HepG2 (cell line): ENCODE data around the gene GSTK1. TPM values are rescaled to one million over a fixed set of nuclear protein-coding genes. Genes with fewer than 3 reads are reported as not detected.

Experiments used
- ATAC-seq: fragments of 200-7000 bp; cut with Tn5 transposase; 3 replicates; pipeline ENCODE4 v1.9.1; 2020; ENCODE audit warnings: mild to moderate bottlenecking, moderate library complexity
- BruUV-seq: library from RNA; stranded (reverse); fragments of 400-500 nt; replicated peaks from 2 replicates; lab custom pipeline; 2021; lab: Mats Ljungman, UMichigan
- CTCF ChIA-PET: fragments of 300-600 bp; formaldehyde crosslinking; extraction: SDS; loops from one replicate; lab custom pipeline; 2021; ENCODE audit warnings: low total read pairs, inconsistent platforms, low intra/inter-chr PET ratio; lab: Yijun Ruan, JAX
- POLR2A ChIA-PET: fragments of 350-600 bp; sonication (Branson Sonifier 250); formaldehyde crosslinking; loops from one replicate; lab custom pipeline; 2020; ENCODE audit warnings: antibody characterized with exemption, inconsistent platforms; lab: Yijun Ruan, JAX
- DNase-seq: peaks from one replicate; pipeline ENCODE4 v3.0.0-alpha.2; 2015; ENCODE audit warnings: low spot score
- FAIRE-seq: peaks from 3 replicates; lab custom pipeline; 2011; peaks lifted over from hg19 to GRCh38; lab: Jason Lieb, UNC
- H2AFZ ChIP-seq: one replicate; pipeline ENCODE4 v1.6.1; 2011; ENCODE audit warnings: low read length, inconsistent platforms
- H3K27ac ChIP-seq: fragments of 300-600 bp; 3 replicates; pipeline ENCODE4 v1.8.0; 2011; ENCODE audit warnings: mixed run types, mild to moderate bottlenecking, mixed read lengths, low read length, inconsistent platforms; ENCODE audit not compliant: insufficient read depth; ENCODE audit errors: extremely low read length
- H3K27me3 ChIP-seq, 2 experiments: fragments of 200-600 bp in 1 of 2; 2 replicates in 1 of 2; 3 replicates in 1 of 2; pipeline versions ENCODE4 v1.6.0 to v1.8.0; 2011; ENCODE audit warnings: low read length in 2 of 2, mild to moderate bottlenecking in 2 of 2, moderate library complexity in 2 of 2, inconsistent platforms in 1 of 2; ENCODE audit not compliant: insufficient read depth in 2 of 2, control insufficient read depth in 1 of 2
- H3K36me3 ChIP-seq, 2 experiments: fragments of 200-600 bp in 1 of 2; replicated peaks in 1 of 2; 2 replicates in 1 of 2; 3 replicates in 1 of 2; pipeline versions ENCODE4 v1.5.1 to v1.8.0; 2011; ENCODE audit warnings: low read length in 2 of 2, inconsistent platforms in 1 of 2; ENCODE audit not compliant: insufficient read depth in 2 of 2, control insufficient read depth in 1 of 2
- H3K4me1 ChIP-seq: 2 replicates; pipeline ENCODE4 v1.5.1; 2012; ENCODE audit warnings: low read length, inconsistent platforms; ENCODE audit not compliant: insufficient read depth
- H3K4me2 ChIP-seq: 2 replicates; pipeline ENCODE4 v1.6.0; 2011; ENCODE audit warnings: low read depth, low read length, inconsistent platforms
- H3K4me3 ChIP-seq, 3 experiments: fragments of 200-600 bp in 1 of 3; sonication (generic), shearing (Covaris generic) in 1 of 3; replicated peaks in 1 of 3; 2 replicates each; pipeline ENCODE4 v1.5.1; 2011 to 2016; ENCODE audit warnings: low read length in 3 of 3, inconsistent platforms in 2 of 3, low read depth in 2 of 3, mild to moderate bottlenecking in 2 of 3, control low read depth in 1 of 3, mixed read lengths in 1 of 3; ENCODE audit not compliant: insufficient read depth in 1 of 3
- H3K79me2 ChIP-seq: one replicate; pipeline ENCODE4 v1.6.1; 2011; ENCODE audit warnings: low read length, inconsistent platforms; ENCODE audit not compliant: insufficient read depth
- H3K9ac ChIP-seq: 2 replicates; pipeline ENCODE4 v1.6.0; 2011; ENCODE audit warnings: mild to moderate bottlenecking, low read depth, low read length, inconsistent platforms; ENCODE audit not compliant: insufficient read depth
- H3K9me3 ChIP-seq: 2 replicates; pipeline ENCODE4 v1.5.1; 2012; ENCODE audit warnings: mild to moderate bottlenecking, low read length
- H4K20me1 ChIP-seq: 2 replicates; pipeline ENCODE4 v1.6.0; 2011; ENCODE audit warnings: inconsistent platforms, mild to moderate bottlenecking, low read length, moderate library complexity; ENCODE audit not compliant: insufficient read depth
- ATAD3A ChIP-seq: sonication (generic); formaldehyde crosslinking; IDR thresholded peaks from 2 replicates; pipeline ENCODE4 v1.4.0; 2020; ENCODE audit warnings: missing genetic modification reagents
- FOXM1 ChIP-seq: sonication (generic); formaldehyde crosslinking; IDR thresholded peaks from 2 replicates; pipeline ENCODE4 v1.5.0; 2020; ENCODE audit warnings: missing genetic modification reagents
- KLF16 ChIP-seq, 2 experiments: sonication (generic) in 1 of 2; formaldehyde crosslinking in 1 of 2; IDR thresholded peaks; 2 replicates each; pipeline versions ENCODE4 v1.6.1 to v1.8.0; 2016 to 2023; ENCODE audit warnings: missing genetic modification reagents in 2 of 2, missing compliant biosample characterization in 1 of 2
- MEIS2 ChIP-seq: sonication (generic); formaldehyde crosslinking; IDR thresholded peaks from 2 replicates; pipeline ENCODE4 v1.9.0; 2021; ENCODE audit warnings: mild to moderate bottlenecking, missing genetic modification reagents
- MIXL1 ChIP-seq: IDR thresholded peaks from 2 replicates; pipeline ENCODE4 v1.6.1; 2016
- MTA3 ChIP-seq: sonication (generic); formaldehyde crosslinking; IDR thresholded peaks from 2 replicates; pipeline ENCODE4 v1.4.0; 2020; ENCODE audit warnings: missing genetic modification reagents
- SUZ12 ChIP-seq: fragments of 150-350 bp; IDR thresholded peaks from 2 replicates; pipeline ENCODE4 v1.6.1; 2014; ENCODE audit warnings: low read depth, low read length
- ZNF121 ChIP-seq: sonication (generic); formaldehyde crosslinking; IDR thresholded peaks from 2 replicates; pipeline ENCODE4 v1.5.0; 2020; ENCODE audit warnings: mild to moderate bottlenecking, missing genetic modification reagents
- ZNF17 ChIP-seq: sonication (generic); formaldehyde crosslinking; IDR thresholded peaks from 2 replicates; pipeline ENCODE4 v1.5.0; 2020; ENCODE audit warnings: mild to moderate bottlenecking, missing genetic modification reagents
- ZNF549 ChIP-seq: sonication (generic); formaldehyde crosslinking; IDR thresholded peaks from 2 replicates; pipeline ENCODE4 v1.5.0; 2020; ENCODE audit warnings: missing genetic modification reagents
- ZNF891 ChIP-seq: sonication (generic); formaldehyde crosslinking; IDR thresholded peaks from 2 replicates; pipeline ENCODE4 v1.5.0; 2020; ENCODE audit warnings: mild to moderate bottlenecking, missing genetic modification reagents
- WGBS: methylation state at CpG from one replicate; pipeline ENCODE4 v1.1.6; 2017; ENCODE audit warnings: low lambda C conversion rate; 5-methylcytosine and 5-hydroxymethylcytosine counted together
- in situ Hi-C: cut with HindIII; loops from 2 replicates; pipeline ENCODE4 v1.10.0; 2017; ENCODE audit warnings: low pct_unique_long_range_greater_than_20kb; ENCODE audit not compliant: extremely low pct_ligation_motif_present
- intact Hi-C: fragments of 100-400 bp; cut with micrococcal nuclease; formaldehyde crosslinking; loops from one replicate; pipeline ENCODE4 v1.10.0; 2022; ENCODE audit not compliant: unreplicated experiment
- polyA plus RNA-seq, 8 experiments: library from polyadenylated mRNA; depleted of rRNA in 3 of 8; stranded (reverse) in 7 of 8; unstranded in 1 of 8; fragments of >200 nt; fragmentation: Illumina TruSeq in 4 of 8; extraction: Trizol in 4 of 8; gene quantifications; 2 replicates each; pipeline versions ENCODE4 v1.2.1 to v1.2.3, GENCODE V29; 2011 to 2016; ENCODE audit warnings: low read depth in 4 of 8, missing spikeins in 1 of 8, mixed read lengths in 1 of 8; ENCODE audit not compliant: insufficient read depth in 1 of 8
- total RNA-seq, 5 experiments: library from RNA; depleted of rRNA; stranded (reverse); fragments of >200 nt; fragmentation: Illumina TruSeq; extraction: Trizol; gene quantifications; 2 replicates each; pipeline ENCODE4 v1.2.3, GENCODE V29; 2016; ENCODE audit warnings: low read depth in 1 of 5
- TF ChIP-seq, protein P1 (sequence below): sonication (generic); formaldehyde crosslinking; IDR thresholded peaks from 2 replicates; pipeline ENCODE4 v1.8.0; 2022; ENCODE audit warnings: missing genetic modification reagents, mild to moderate bottlenecking, moderate library complexity, borderline replicate concordance
- TF ChIP-seq, protein P2 (sequence below): sonication (generic); formaldehyde crosslinking; IDR thresholded peaks from 2 replicates; pipeline ENCODE4 v1.4.0; 2020; ENCODE audit warnings: missing genetic modification reagents, mild to moderate bottlenecking, borderline replicate concordance
- TF ChIP-seq, protein P3 (sequence below), 2 experiments: sonication (generic) in 1 of 2; formaldehyde crosslinking in 1 of 2; IDR thresholded peaks; 2 replicates each; pipeline versions ENCODE4 v1.4.0 to v1.6.1; 2018 to 2020; ENCODE audit warnings: missing genetic modification reagents in 2 of 2, borderline replicate concordance in 1 of 2, low read depth in 1 of 2, mild to moderate bottlenecking in 1 of 2, missing biosample characterization in 1 of 2
- TF ChIP-seq, protein P4 (sequence below): sonication (generic); formaldehyde crosslinking; IDR thresholded peaks from 2 replicates; pipeline ENCODE4 v1.8.0; 2022; ENCODE audit warnings: missing genetic modification reagents, mild to moderate bottlenecking, inconsistent platforms, borderline replicate concordance

GSTK1 gene
- total and polyA plus RNA-seq, 2 of the 13 experiments (the other 11 are each of a cell fraction or from before 2014, with no cell fraction given) = 64.6 to 92.1 TPM

DNA sequence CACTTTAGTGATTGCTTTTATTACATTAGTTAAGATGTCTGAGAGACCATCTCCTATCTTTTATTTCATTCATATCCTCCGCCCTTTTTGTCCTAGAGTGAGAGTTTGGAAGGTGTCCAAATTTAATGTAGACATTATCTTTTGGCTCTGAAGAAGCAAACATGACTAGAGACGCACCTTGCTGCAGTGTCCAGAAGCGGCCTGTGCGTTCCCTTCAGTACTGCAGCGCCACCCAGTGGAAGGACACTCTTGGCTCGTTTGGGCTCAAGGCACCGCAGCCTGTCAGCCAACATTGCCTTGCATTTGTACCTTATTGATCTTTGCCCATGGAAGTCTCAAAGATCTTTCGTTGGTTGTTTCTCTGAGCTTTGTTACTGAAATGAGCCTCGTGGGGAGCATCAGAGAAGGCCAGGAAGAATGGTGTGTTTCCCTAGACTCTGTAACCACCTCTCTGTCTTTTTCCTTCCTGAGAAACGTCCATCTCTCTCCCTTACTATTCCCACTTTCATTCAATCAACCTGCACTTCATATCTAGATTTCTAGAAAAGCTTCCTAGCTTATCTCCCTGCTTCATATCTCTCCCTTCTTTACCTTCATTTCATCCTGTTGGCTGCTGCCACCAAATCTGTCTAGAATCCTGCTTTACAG is 42.3 kb downstream of the GSTK1 start (continued):
- TF ChIP-seq, protein P1, sequence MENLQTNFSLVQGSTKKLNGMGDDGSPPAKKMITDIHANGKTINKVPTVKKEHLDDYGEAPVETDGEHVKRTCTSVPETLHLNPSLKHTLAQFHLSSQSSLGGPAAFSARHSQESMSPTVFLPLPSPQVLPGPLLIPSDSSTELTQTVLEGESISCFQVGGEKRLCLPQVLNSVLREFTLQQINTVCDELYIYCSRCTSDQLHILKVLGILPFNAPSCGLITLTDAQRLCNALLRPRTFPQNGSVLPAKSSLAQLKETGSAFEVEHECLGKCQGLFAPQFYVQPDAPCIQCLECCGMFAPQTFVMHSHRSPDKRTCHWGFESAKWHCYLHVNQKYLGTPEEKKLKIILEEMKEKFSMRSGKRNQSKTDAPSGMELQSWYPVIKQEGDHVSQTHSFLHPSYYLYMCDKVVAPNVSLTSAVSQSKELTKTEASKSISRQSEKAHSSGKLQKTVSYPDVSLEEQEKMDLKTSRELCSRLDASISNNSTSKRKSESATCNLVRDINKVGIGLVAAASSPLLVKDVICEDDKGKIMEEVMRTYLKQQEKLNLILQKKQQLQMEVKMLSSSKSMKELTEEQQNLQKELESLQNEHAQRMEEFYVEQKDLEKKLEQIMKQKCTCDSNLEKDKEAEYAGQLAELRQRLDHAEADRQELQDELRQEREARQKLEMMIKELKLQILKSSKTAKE (CRISPR knock-in tag) = no peak
- TF ChIP-seq ZNF17 (CRISPR knock-in tag) = no peak
- TF ChIP-seq MTA3 (CRISPR knock-in tag) = no peak
- TF ChIP-seq FOXM1 (CRISPR knock-in tag) = no peak
- TF ChIP-seq ZNF121 (CRISPR knock-in tag) = peak; percentile 99

DNA sequence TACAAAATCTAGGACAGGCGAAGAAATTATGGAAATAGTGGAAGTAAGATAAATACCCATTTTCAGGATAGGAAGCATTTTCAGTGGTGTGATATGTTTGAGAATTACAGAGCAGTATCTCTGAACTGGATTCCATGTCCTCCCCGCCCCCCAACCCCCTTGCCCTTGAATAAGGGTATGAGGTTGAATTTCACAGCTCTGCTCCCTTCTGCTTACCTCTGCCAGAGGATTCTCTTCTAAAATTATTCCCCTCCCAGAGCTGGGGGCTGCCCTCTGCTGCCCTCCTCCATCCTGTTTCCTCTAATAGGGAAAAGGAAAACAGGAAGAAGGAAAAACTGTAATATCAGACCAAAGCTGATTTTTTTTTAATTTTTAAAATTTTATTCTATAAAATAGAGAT is 45.4 kb downstream of the GSTK1 start:
- CTCF ChIA-PET = no interaction called here
- ATAC-seq = no peak
- Histone ChIP-seq H3K27ac (no peak overlapping the region), H2AFZ (no peak overlapping the region), H3K4me3 (no peak overlapping the region), H3K36me3 (peaks cover 9 to 45% of the 10 kb centered on the region in 2 experiments), H4K20me1 (no peaks in the 10 kb centered on the region; the same call in 1 of the 2 replicates), H3K9ac (no peak overlapping the region), H3K79me2 (no peaks in the 10 kb centered on the region), H3K27me3 (no peaks in the 10 kb centered on the region), H3K9me3 (no peaks in the 10 kb centered on the region), H3K4me2 (no peak overlapping the region), H3K4me1 (no peaks in the 10 kb centered on the region)
- in situ Hi-C loops = no loop called here
- FAIRE-seq = no peak
- BruUV-seq = no TSS peak
- no peak for DNase-seq
- intact Hi-C loops = loop anchor here (10.0 kb wide), 1 partner anchor 304 kb away; no protein-coding TSS in a partner anchor
- POLR2A ChIA-PET = no interaction called here
- WGBS = 95% methylated on average over 2 of the region's 2 CpGs
- TF ChIP-seq ZNF549 (CRISPR knock-in tag) (no peak), SUZ12 (no peak), KLF16 (CRISPR knock-in tag; IDR thresholded peaks at IDR 0.05) (no peak), ATAD3A (CRISPR knock-in tag) (no peak), ZNF891 (CRISPR knock-in tag) (no peak), MEIS2 (CRISPR knock-in tag) (no peak), MIXL1 (CRISPR knock-in tag) (no peak)
- TF ChIP-seq, protein P2, sequence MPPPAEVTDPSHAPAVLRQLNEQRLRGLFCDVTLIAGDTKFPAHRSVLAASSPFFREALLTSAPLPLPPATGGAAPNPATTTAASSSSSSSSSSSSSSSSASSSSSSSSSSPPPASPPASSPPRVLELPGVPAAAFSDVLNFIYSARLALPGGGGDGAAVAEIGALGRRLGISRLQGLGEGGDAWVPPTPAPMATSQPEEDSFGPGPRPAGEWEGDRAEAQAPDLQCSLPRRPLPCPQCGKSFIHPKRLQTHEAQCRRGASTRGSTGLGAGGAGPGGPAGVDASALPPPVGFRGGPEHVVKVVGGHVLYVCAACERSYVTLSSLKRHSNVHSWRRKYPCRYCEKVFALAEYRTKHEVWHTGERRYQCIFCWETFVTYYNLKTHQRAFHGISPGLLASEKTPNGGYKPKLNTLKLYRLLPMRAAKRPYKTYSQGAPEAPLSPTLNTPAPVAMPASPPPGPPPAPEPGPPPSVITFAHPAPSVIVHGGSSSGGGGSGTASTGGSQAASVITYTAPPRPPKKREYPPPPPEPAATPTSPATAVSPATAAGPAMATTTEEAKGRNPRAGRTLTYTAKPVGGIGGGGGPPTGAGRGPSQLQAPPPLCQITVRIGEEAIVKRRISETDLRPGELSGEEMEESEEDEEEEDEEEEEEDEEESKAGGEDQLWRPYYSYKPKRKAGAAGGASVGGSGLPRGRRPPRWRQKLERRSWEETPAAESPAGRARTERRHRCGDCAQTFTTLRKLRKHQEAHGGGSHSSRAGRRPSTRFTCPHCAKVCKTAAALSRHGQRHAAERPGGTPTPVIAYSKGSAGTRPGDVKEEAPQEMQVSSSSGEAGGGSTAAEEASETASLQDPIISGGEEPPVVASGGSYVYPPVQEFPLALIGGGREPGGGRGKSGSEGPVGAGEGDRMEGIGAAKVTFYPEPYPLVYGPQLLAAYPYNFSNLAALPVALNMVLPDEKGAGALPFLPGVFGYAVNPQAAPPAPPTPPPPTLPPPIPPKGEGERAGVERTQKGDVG (CRISPR knock-in tag) = no peak
- TF ChIP-seq, protein P3, sequence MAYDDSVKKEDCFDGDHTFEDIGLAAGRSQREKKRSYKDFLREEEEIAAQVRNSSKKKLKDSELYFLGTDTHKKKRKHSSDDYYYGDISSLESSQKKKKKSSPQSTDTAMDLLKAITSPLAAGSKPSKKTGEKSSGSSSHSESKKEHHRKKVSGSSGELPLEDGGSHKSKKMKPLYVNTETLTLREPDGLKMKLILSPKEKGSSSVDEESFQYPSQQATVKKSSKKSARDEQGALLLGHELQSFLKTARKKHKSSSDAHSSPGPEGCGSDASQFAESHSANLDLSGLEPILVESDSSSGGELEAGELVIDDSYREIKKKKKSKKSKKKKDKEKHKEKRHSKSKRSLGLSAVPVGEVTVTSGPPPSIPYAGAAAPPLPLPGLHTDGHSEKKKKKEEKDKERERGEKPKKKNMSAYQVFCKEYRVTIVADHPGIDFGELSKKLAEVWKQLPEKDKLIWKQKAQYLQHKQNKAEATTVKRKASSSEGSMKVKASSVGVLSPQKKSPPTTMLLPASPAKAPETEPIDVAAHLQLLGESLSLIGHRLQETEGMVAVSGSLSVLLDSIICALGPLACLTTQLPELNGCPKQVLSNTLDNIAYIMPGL (CRISPR knock-in tag; IDR thresholded peaks at IDR 0.05; ENCODE audit: borderline replicate concordance in 1 of 2, low read depth in 1 of 2) = no peak
- TF ChIP-seq, protein P4, sequence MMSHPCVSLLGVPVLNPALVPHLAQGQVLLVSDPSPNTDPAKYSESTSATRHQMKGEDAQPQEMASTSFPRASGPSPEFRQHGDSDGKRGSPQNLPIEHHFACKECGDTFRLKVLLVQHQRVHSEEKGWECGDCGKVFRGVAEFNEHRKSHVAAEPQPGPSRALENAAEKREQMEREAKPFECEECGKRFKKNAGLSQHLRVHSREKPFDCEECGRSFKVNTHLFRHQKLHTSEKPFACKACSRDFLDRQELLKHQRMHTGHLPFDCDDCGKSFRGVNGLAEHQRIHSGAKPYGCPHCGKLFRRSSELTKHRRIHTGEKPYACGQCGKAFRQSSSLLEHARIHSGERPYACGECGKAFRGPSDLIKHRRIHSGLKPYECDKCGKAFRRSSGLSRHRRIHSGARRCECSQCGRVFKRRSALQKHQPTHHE (CRISPR knock-in tag) = no peak
